ENCODE measurements around the gene AMER2.

AMER2 gene

DNA sequence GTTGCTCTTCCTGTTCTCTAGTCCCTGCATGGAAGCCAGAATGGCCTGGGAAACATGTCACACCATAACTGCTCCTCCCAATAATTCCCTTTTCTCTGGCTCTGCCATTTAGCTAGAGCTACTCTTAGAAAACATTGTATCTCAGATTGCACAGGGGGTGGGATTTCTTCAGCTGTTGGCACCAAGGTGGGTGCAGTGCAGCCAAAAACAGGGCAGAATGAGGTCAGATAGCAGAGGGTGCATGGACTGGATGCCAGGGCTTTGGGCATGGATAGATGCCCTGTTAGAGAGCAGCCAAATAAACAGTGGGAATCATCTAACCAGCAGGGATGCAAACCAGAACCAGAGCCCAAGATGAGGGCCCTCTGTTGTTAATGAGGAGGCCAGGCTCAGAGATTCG is 4.9 kb upstream of the AMER2 start:
- Histone ChIP-seq H3K36me3 (ENCODE audit: control insufficient read depth in 4 of 4, insufficient read depth in 4 of 4, low read length in 3 of 4) (no peaks in the 10 kb centered on the region), H3K27ac (ENCODE audit: insufficient read depth in 1 of 2, low read depth in 1 of 2, low read length in 2 of 2, poor library complexity in 1 of 2, severe bottlenecking in 2 of 2) (no peak overlapping the region), H3K27me3 (replicated peaks in 2 of 5; ENCODE audit: control insufficient read depth in 4 of 5, insufficient read depth in 5 of 5, low read length in 4 of 5) (peaks cover 2 to 96% (median 32%) of the 10 kb centered on the region in 5 experiments), H3K4me3 (ENCODE audit: control insufficient read depth in 1 of 7, extremely low read depth in 1 of 7, insufficient read depth in 4 of 7, low read depth in 2 of 7, low read length in 6 of 7) (no peak overlapping the region), H3K4me1 (ENCODE audit: control extremely low read depth in 1 of 4, control insufficient read depth in 4 of 4, insufficient read depth in 4 of 4, low read length in 3 of 4) (peaks cover 0 to 3% (median 0%) of the 10 kb centered on the region in 4 experiments), H3K9me3 (ENCODE audit: control extremely low read depth in 1 of 5, control insufficient read depth in 4 of 5, insufficient read depth in 2 of 5, low read depth in 1 of 5, low read length in 4 of 5) (peaks cover 0 to 12% (median 3%) of the 10 kb centered on the region in 5 experiments)
- 31% methylated on average over 1 of the region's 1 CpG for WGBS (ENCODE audit: insufficient coverage)
- ChIA-PET POLR2A (no interaction called here), CTCF (no interaction called here)
- DNase-seq, result no peak

DNA sequence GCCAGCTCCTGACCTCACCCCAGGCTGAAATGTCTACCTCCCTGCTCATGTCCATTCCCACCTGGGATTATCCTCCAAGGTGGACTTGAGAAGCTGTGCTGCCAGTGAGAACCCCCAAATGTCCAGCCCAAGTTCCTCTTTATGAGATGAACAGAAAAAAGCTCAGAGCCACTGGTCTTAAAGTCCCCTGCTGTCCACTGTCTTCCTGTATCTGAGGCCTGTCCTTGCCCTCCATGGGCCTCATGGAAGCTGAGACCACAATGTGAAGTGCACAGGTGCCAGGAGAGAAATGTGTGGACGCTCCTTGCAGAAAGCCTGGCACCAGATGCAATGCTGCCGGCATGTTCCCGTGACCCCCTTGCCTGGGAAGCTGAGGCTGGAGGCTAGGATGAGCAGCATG is 3.3 kb upstream of the AMER2 start:
- H3K27ac ChIP-seq (ENCODE audit: insufficient read depth in 1 of 2, low read depth in 1 of 2, low read length in 2 of 2, poor library complexity in 1 of 2, severe bottlenecking in 2 of 2), result no peak overlapping the region
- peaks cover 0 to 12% (median 3%) of the 10 kb centered on the region in 5 experiments for H3K9me3 ChIP-seq (ENCODE audit: control extremely low read depth in 1 of 5, control insufficient read depth in 4 of 5, insufficient read depth in 2 of 5, low read depth in 1 of 5, low read length in 4 of 5)
- H3K27me3 ChIP-seq (replicated peaks in 2 of 5; ENCODE audit: control insufficient read depth in 4 of 5, insufficient read depth in 5 of 5, low read length in 4 of 5), result peaks cover 2 to 95% (median 35%) of the 10 kb centered on the region in 5 experiments
- no peaks in the 10 kb centered on the region for H3K36me3 ChIP-seq (ENCODE audit: control insufficient read depth in 4 of 4, insufficient read depth in 4 of 4, low read length in 3 of 4)
- no peak for DNase-seq
- no peak overlapping the region for H3K4me3 ChIP-seq (ENCODE audit: control insufficient read depth in 1 of 7, extremely low read depth in 1 of 7, insufficient read depth in 4 of 7, low read depth in 2 of 7, low read length in 6 of 7)
- ChIA-PET POLR2A (no interaction called here), CTCF (interaction anchor here (0.6 kb wide), 1 partner anchor 45 kb away, joined by 3 read pairs; no protein-coding TSS in a partner anchor)
- H3K4me1 ChIP-seq (ENCODE audit: control extremely low read depth in 1 of 4, control insufficient read depth in 4 of 4, insufficient read depth in 4 of 4, low read length in 3 of 4), result peaks cover 0 to 18% (median 13%) of the 10 kb centered on the region in 4 experiments
- WGBS (ENCODE audit: insufficient coverage), result 88% methylated on average over 2 of the region's 3 CpGs

DNA sequence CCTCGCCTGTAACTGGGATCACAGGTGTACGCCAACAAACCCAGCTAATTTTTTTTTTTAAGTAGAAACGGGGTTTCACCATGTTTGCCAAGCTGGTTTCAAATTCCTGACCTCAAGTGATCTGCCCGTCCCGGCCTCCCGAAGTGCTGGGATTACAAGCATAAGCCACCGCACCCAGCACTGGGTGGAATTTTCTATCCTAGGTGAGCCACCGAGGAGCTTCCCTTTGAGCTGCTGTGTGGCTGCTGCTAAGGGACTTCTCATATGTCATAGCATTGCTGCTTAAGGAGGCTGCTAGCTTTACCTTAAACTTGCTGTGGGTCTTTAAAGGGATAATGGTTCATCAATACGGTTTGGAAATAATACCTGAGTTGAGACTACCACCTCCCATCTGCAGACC is 2.9 kb upstream of the AMER2 start:
- CTCF ChIA-PET, result interaction anchor here (0.6 kb wide), 1 partner anchor 45 kb away, joined by 3 read pairs; no protein-coding TSS in a partner anchor
- Histone ChIP-seq H3K4me1 (ENCODE audit: control extremely low read depth in 1 of 4, control insufficient read depth in 4 of 4, insufficient read depth in 4 of 4, low read length in 3 of 4) (peaks cover 0 to 19% (median 14%) of the 10 kb centered on the region in 4 experiments), H3K4me3 (ENCODE audit: control insufficient read depth in 1 of 7, extremely low read depth in 1 of 7, insufficient read depth in 4 of 7, low read depth in 2 of 7, low read length in 6 of 7) (no peak overlapping the region), H3K27me3 (replicated peaks in 2 of 5; ENCODE audit: control insufficient read depth in 4 of 5, insufficient read depth in 5 of 5, low read length in 4 of 5) (peaks cover 0 to 95% (median 38%) of the 10 kb centered on the region in 5 experiments), H3K27ac (ENCODE audit: insufficient read depth in 1 of 2, low read depth in 1 of 2, low read length in 2 of 2, poor library complexity in 1 of 2, severe bottlenecking in 2 of 2) (no peak overlapping the region), H3K36me3 (ENCODE audit: control insufficient read depth in 4 of 4, insufficient read depth in 4 of 4, low read length in 3 of 4) (no peaks in the 10 kb centered on the region), H3K9me3 (ENCODE audit: control extremely low read depth in 1 of 5, control insufficient read depth in 4 of 5, insufficient read depth in 2 of 5, low read depth in 1 of 5, low read length in 4 of 5) (peaks cover 0 to 14% (median 6%) of the 10 kb centered on the region in 5 experiments)
- POLR2A ChIA-PET, result no interaction called here
- DNase-seq, result no peak
- WGBS (ENCODE audit: insufficient coverage), result 92% methylated on average over 9 of the region's 9 CpGs

DNA sequence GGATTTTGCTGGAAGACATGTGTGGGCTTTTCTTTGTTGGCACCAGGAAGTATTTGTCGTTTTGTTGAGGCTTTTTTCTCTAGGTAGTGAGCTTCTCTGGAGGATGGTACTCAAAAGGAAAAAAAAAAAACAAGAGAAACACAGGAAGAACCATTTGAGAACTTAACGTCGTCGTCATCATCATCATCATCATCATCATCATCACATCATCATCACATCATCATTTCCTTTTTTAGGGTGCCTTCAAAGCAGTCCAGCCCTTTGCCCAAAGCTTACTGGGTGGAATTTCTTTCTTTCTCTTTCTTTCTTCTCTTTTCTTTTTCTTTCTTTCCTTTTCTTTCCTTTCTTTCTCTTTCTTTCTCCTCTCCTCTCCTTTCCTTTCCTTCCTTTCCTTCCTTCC is 2.2 kb upstream of the AMER2 start:
- H3K27ac ChIP-seq (ENCODE audit: insufficient read depth in 1 of 2, low read depth in 1 of 2, low read length in 2 of 2, poor library complexity in 1 of 2, severe bottlenecking in 2 of 2), result no peak overlapping the region
- no peak for DNase-seq
- 93% methylated on average over 4 of the region's 4 CpGs for WGBS (ENCODE audit: insufficient coverage)
- CTCF ChIA-PET, result no interaction called here
- H3K4me3 ChIP-seq (ENCODE audit: control insufficient read depth in 1 of 7, extremely low read depth in 1 of 7, insufficient read depth in 4 of 7, low read depth in 2 of 7, low read length in 6 of 7), result no peak overlapping the region
- H3K9me3 ChIP-seq (ENCODE audit: control extremely low read depth in 1 of 5, control insufficient read depth in 4 of 5, insufficient read depth in 2 of 5, low read depth in 1 of 5, low read length in 4 of 5), result peaks cover 0 to 10% (median 6%) of the 10 kb centered on the region in 5 experiments
- peaks cover 0 to 19% (median 14%) of the 10 kb centered on the region in 4 experiments for H3K4me1 ChIP-seq (ENCODE audit: control extremely low read depth in 1 of 4, control insufficient read depth in 4 of 4, insufficient read depth in 4 of 4, low read length in 3 of 4)
- H3K36me3 ChIP-seq (ENCODE audit: control insufficient read depth in 4 of 4, insufficient read depth in 4 of 4, low read length in 3 of 4), result no peaks in the 10 kb centered on the region
- POLR2A ChIA-PET, result no interaction called here
- H3K27me3 ChIP-seq (replicated peaks in 2 of 5; ENCODE audit: control insufficient read depth in 4 of 5, insufficient read depth in 5 of 5, low read length in 4 of 5), result peaks cover 3 to 95% (median 41%) of the 10 kb centered on the region in 5 experiments

DNA sequence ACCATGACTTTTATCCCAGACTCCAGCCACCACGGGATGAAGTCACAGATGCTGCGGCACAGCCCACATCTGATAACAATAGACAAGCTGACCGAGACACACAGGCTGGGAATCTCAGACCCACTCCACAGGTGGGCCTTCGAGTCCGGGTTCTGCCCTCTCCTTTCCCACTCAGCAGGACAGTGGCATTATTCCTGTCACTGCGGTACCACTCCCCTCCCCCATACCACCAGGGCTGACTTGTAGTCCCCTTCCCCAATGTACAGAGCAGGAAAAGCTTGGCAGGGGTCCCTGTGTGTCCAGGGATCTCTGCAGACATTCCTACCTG is 179 bp upstream of the AMER2 start:
- H3K27me3 ChIP-seq (replicated peaks in 2 of 5; ENCODE audit: control insufficient read depth in 4 of 5, insufficient read depth in 5 of 5, low read length in 4 of 5), result peaks cover 12 to 92% (median 46%) of the 10 kb centered on the region in 5 experiments
- CTCF ChIA-PET, result interaction anchor here (1.1 kb wide), 1 partner anchor 12 kb away, joined by 4 read pairs; no protein-coding TSS in a partner anchor

DNA sequence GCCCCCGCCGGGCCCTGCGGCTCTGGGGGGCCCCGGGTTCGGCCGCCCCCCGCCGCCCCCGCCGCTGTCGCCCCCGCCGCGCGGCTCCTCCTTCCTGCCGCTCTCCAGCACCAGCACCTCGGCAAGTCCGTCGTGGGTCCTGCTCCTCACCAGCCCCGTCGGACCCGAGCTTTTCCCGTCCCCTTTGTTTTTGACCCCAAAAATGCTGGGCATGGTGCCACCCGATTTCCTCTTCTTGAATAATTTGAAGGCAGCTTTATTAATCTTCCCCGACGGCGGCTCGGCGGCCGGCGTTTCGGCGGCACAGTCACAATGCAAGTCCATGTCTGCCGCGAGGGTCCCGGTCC is 945 bp downstream of the AMER2 start:
- no peak for DNase-seq
- CTCF ChIA-PET, result no interaction called here
- H3K4me3 ChIP-seq (ENCODE audit: control insufficient read depth in 1 of 7, extremely low read depth in 1 of 7, insufficient read depth in 4 of 7, low read depth in 2 of 7, low read length in 6 of 7), result peak overlapping the region in 5 of 7 experiments; percentile 7 to 65 (median 48)
- POLR2A ChIA-PET, result no interaction called here
- H3K36me3 ChIP-seq (ENCODE audit: control insufficient read depth in 4 of 4, insufficient read depth in 4 of 4, low read length in 3 of 4), result no peaks in the 10 kb centered on the region
- H3K4me1 ChIP-seq (ENCODE audit: control extremely low read depth in 1 of 4, control insufficient read depth in 4 of 4, insufficient read depth in 4 of 4, low read length in 3 of 4), result peaks cover 0 to 19% (median 14%) of the 10 kb centered on the region in 4 experiments
- WGBS (ENCODE audit: insufficient coverage), result 0% methylated on average over 36 of the region's 36 CpGs
- no peak overlapping the region for H3K27ac ChIP-seq (ENCODE audit: insufficient read depth in 1 of 2, low read depth in 1 of 2, low read length in 2 of 2, poor library complexity in 1 of 2, severe bottlenecking in 2 of 2)
- peaks cover 14 to 87% (median 46%) of the 10 kb centered on the region in 5 experiments for H3K27me3 ChIP-seq (replicated peaks in 2 of 5; ENCODE audit: control insufficient read depth in 4 of 5, insufficient read depth in 5 of 5, low read length in 4 of 5)
- peaks cover 0 to 6% (median 0%) of the 10 kb centered on the region in 5 experiments for H3K9me3 ChIP-seq (ENCODE audit: control extremely low read depth in 1 of 5, control insufficient read depth in 4 of 5, insufficient read depth in 2 of 5, low read depth in 1 of 5, low read length in 4 of 5)

More for the DNA sequence above, 179 bp upstream of the AMER2 start:
- Histone ChIP-seq H3K4me1 (ENCODE audit: control extremely low read depth in 1 of 4, control insufficient read depth in 4 of 4, insufficient read depth in 4 of 4, low read length in 3 of 4) (peaks cover 0 to 19% (median 14%) of the 10 kb centered on the region in 4 experiments), H3K4me3 (ENCODE audit: control insufficient read depth in 1 of 7, extremely low read depth in 1 of 7, insufficient read depth in 4 of 7, low read depth in 2 of 7, low read length in 6 of 7) (no peak overlapping the region), H3K36me3 (ENCODE audit: control insufficient read depth in 4 of 4, insufficient read depth in 4 of 4, low read length in 3 of 4) (no peaks in the 10 kb centered on the region), H3K9me3 (ENCODE audit: control extremely low read depth in 1 of 5, control insufficient read depth in 4 of 5, insufficient read depth in 2 of 5, low read depth in 1 of 5, low read length in 4 of 5) (peaks cover 0 to 6% (median 0%) of the 10 kb centered on the region in 5 experiments), H3K27ac (ENCODE audit: insufficient read depth in 1 of 2, low read depth in 1 of 2, low read length in 2 of 2, poor library complexity in 1 of 2, severe bottlenecking in 2 of 2) (no peak overlapping the region)
- 40% methylated on average over 5 of the region's 6 CpGs for WGBS (ENCODE audit: insufficient coverage)
- POLR2A ChIA-PET, result no interaction called here
- DNase-seq, result no peak

DNA sequence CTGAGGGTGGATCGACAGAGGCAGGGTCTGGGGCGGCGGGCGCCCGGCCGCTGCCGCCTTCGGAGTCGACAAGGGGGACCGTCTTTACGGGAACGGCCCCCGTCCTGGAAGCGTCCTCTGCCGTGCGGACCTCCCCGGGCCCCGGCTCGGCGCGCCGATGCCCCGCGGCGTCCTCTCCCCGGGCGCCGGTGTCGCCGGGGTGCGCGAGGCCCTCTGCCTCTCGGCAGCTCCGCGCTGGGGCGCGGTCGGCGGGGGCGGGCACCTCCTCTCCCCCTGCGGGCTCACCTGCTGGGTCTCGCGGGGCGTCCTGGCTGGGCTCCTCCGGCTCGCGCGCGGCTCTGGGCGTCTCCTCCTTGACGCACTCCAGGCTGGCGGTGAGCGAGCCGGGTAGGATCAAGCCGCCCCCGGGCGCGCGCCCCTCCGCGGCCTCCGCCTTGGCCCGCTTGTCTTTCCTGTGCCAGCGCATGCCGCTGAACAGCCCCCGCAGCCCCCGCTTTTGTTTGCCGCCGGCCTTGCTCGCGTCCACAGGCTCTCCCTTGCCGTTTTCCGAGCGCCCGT is 1.5 kb downstream of the AMER2 start:
- 4% methylated on average over 66 of the region's 75 CpGs for WGBS (ENCODE audit: insufficient coverage)
- H3K4me3 ChIP-seq (ENCODE audit: control insufficient read depth in 1 of 7, extremely low read depth in 1 of 7, insufficient read depth in 4 of 7, low read depth in 2 of 7, low read length in 6 of 7), result peak overlapping the region in 3 of 7 experiments; percentile 6 to 48 (median 27)
- H3K4me1 ChIP-seq (ENCODE audit: control extremely low read depth in 1 of 4, control insufficient read depth in 4 of 4, insufficient read depth in 4 of 4, low read length in 3 of 4), result peaks cover 0 to 19% (median 14%) of the 10 kb centered on the region in 4 experiments
- ChIA-PET CTCF (no interaction called here), POLR2A (no interaction called here)
- peak; percentile 19 to 52 (median 40) for DNase-seq
- H3K27ac ChIP-seq (ENCODE audit: insufficient read depth in 1 of 2, low read depth in 1 of 2, low read length in 2 of 2, poor library complexity in 1 of 2, severe bottlenecking in 2 of 2), result no peak overlapping the region
- no peaks in the 10 kb centered on the region for H3K36me3 ChIP-seq (ENCODE audit: control insufficient read depth in 4 of 4, insufficient read depth in 4 of 4, low read length in 3 of 4)
- peaks cover 0 to 6% (median 0%) of the 10 kb centered on the region in 5 experiments for H3K9me3 ChIP-seq (ENCODE audit: control extremely low read depth in 1 of 5, control insufficient read depth in 4 of 5, insufficient read depth in 2 of 5, low read depth in 1 of 5, low read length in 4 of 5)
- H3K27me3 ChIP-seq (replicated peaks in 2 of 5; ENCODE audit: control insufficient read depth in 4 of 5, insufficient read depth in 5 of 5, low read length in 4 of 5), result peaks cover 14 to 86% (median 43%) of the 10 kb centered on the region in 5 experiments
